Psoas muscle (tissue), 8 donors: ENCODE data around the gene ZNF789. TPM values are rescaled to one million over a fixed set of nuclear protein-coding genes. Genes with fewer than 3 reads are reported as not detected.

ENCODE experiments used
- ATAC-seq, 4 donors: fragments of 200-7000 bp; cut with Tn5 transposase; one replicate each; pipeline ENCODE4 v1.9.1; 2020; ENCODE audit warnings: moderate library complexity in 3 of 4, mild to moderate bottlenecking in 2 of 4
- DNase-seq, 2 donors: peaks; one replicate each; pipeline ENCODE4 v3.0.0-alpha.2; 2020
- H3K27ac ChIP-seq: fragments of 200-600 bp; one replicate; pipeline ENCODE4 v1.8.0; 2022
- H3K27me3 ChIP-seq, 3 donors: fragments of 200-600 bp in 1 of 3; one replicate each; pipeline versions ENCODE4 v1.6.1 to v1.8.0; 2013 to 2022; ENCODE audit warnings: low read length in 2 of 3, mild to moderate bottlenecking in 2 of 3, moderate library complexity in 1 of 3; ENCODE audit not compliant: insufficient read depth in 3 of 3
- H3K36me3 ChIP-seq, 2 donors: fragments of 200-600 bp in 1 of 2; one replicate each; pipeline versions ENCODE4 v1.6.1 to v1.8.0; 2013 to 2022; ENCODE audit warnings: low read depth in 1 of 2, mild to moderate bottlenecking in 1 of 2, moderate library complexity in 1 of 2; ENCODE audit not compliant: insufficient read depth in 1 of 2
- H3K4me1 ChIP-seq: fragments of 200-600 bp; one replicate; pipeline ENCODE4 v1.8.0; 2022
- H3K4me3 ChIP-seq: fragments of 200-600 bp; one replicate; pipeline ENCODE4 v1.8.0; 2022; ENCODE audit warnings: mild to moderate bottlenecking
- H3K9me3 ChIP-seq: fragments of 200-600 bp; one replicate; pipeline ENCODE4 v1.8.0; 2022
- CTCF ChIP-seq: fragments of 200-600 bp; IDR thresholded peaks from one replicate; pipeline ENCODE4 v1.8.0; 2022; ENCODE audit warnings: antibody characterized with exemption
- WGBS, 3 donors: extraction: QIAGEN DNeasy Blood & Tissue Kit; methylation state at CpG; one replicate each; pipeline versions ENCODE4 v1.1.6 to v1.1.7; 2013; 5-methylcytosine and 5-hydroxymethylcytosine counted together
- intact Hi-C, 2 donors: fragments of 100-400 bp; cut with DNase I; formaldehyde crosslinking; loops; one replicate each; pipeline versions ENCODE4 v1.11.0 to v1.14.2; 2022
- polyA plus RNA-seq, 3 donors: library from polyadenylated mRNA; stranded (reverse); fragments of 200-250 nt; gene quantifications; one replicate each; pipeline ENCODE4 v1.2.3, GENCODE V29; 2013
- total RNA-seq, 4 donors: library from RNA; stranded (reverse); fragmentation: NEBNext Ultra II Directional in 2 of 4; extraction: Animal tissue kit (Norgen Biotek cat#: 25700) in 2 of 4; gene quantifications; one replicate each; pipeline versions ENCODE4 v1.2.1 to v1.2.4, GENCODE V29; 2021 to 2023
- donor health status: healthy with polysubstance abuse.
- donor health status: DM: no; HTN: no; CAD: no; lungs with moderate emphysema.
- donor health status: Bipolar disorder and iron deficiency.
- donor health status: healthy.
- donor health status: DM: yes; HTN: yes; CAD: no.
- donor health status: DM: no; HTN: no; CAD: no.
- donor health status: DM: no; HTN: no; CAD: no.
- donor health status: DM: yes; HTN: yes; CAD: no.

The ZNF789 gene
- total and polyA plus RNA-seq, 7 donors = 1.6 to 6.2 (median 2.4) TPM

DNA sequence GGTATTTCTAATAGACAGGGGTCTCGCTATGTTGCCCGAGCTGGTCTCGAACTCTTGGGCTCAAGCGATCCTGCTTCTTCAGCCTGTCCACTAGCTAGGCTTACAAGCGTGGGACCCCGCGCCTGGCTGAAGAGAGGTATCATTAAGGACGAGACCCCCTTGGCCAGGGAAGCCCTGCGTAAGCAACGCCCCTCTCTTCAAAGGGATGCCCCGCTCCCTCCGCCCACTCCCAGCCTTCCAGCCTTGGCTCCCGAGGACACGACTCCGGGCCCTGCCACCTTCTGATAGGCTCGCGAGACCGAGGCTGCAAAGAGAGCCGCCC lies 31.6 kb downstream of the ZNF789 start:
- TF ChIP-seq CTCF = no peak
- DNase-seq (no peak), ATAC-seq (no peak)
- WGBS, 3 donors = 6 to 8% (median 8%) methylated on average over 19 of the region's 19 CpGs
- intact Hi-C loops = loop anchor here (2.0 to 5.0 kb wide), 4 partner anchors 37 to 113 kb away; partner anchors contain the start of genes ATP5MF (in 1 of the 2), FAM200A (in 1 of the 2), ZNF655 (in 1 of the 2) and ZSCAN25 (in 1 of the 2)
- Histone ChIP-seq H3K4me3 (peak overlapping the region; percentile 92), H3K27me3 (no peaks in the 10 kb centered on the region), H3K9me3 (no peaks in the 10 kb centered on the region), H3K4me1 (peaks cover 33% of the 10 kb centered on the region), H3K36me3 (peaks cover 0 to 5% of the 10 kb centered on the region in 2 donors), H3K27ac (peak overlapping the region; percentile 99)

DNA sequence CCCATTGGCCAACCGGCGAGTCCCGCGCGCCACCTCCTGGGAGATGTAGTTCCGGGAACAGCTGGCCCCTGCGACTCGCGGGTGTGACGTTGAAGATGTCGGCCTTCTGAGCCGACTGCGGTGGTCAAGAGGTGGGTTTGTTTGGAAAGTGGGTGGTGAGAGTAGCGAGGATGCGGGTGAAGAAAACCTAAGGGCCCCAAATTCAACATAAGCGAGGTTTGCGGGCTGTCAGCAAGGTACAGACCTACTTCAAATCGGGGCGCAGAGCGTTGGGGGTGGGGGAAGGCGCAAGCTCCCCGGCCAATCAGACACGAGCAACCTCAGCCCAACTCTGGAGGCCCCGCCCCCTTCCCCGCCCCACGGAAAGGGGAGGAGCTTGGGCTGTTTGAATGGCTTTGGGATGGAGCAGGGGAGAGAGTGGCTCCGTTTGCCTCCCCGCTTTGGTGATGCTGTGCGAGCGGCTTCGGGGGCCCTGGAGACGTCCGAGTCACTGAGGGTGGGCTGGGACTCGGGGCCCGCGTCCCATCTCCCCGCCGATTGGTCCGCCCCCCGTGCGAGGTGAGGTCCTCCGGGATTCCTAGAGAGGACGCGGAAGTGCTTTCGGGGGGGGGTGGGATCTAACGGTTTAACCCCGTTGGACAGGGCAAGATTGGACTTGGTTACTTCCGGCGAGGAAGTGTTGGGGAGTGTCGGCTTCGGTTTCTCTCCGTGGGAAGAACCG lies 32.1 kb downstream of the ZNF789 start, which contains the start of gene ZKSCAN5:
Gene ZKSCAN5 (plus strand): TSS at position 60 of the 721 bp plus-strand sequence. CDS start 1,383 bp downstream, outside the sequence.
- 0% methylated on average over 49 to 53 of the region's 53 CpGs for WGBS, 3 donors
- ATAC-seq (peak; percentile 93 to 95 (median 94)), DNase-seq (peak; percentile 99)
- Histone ChIP-seq H3K9me3 (no peaks in the 10 kb centered on the region), H3K36me3 (peaks cover 0 to 5% of the 10 kb centered on the region in 2 donors), H3K4me3 (peak within 1 kb of the TSS; percentile 92), H3K27ac (peak within 1 kb of the TSS; percentile 99), H3K27me3 (no peaks in the 10 kb centered on the region), H3K4me1 (peaks cover 33% of the 10 kb centered on the region)
- no peak for TF ChIP-seq CTCF
- intact Hi-C loops = loop anchor here (2.0 to 5.0 kb wide), 4 partner anchors 37 to 113 kb away; partner anchors contain the start of genes ATP5MF (in 1 of the 2), FAM200A (in 1 of the 2), ZNF655 (in 1 of the 2) and ZSCAN25 (in 1 of the 2)

- peaks cover 33% of the 10 kb centered on the region for H3K4me1 ChIP-seq
- peaks cover 0 to 5% of the 10 kb centered on the region in 2 donors for H3K36me3 ChIP-seq
- DNase-seq = no peak
- no peaks in the 10 kb centered on the region for H3K27me3 ChIP-seq
- 1% methylated on average over 11 of the region's 11 CpGs for WGBS, 3 donors
- H3K4me3 ChIP-seq = peak overlapping the region; percentile 92
- H3K9me3 ChIP-seq = no peaks in the 10 kb centered on the region
- ATAC-seq = no peak
- peak overlapping the region; percentile 99 for H3K27ac ChIP-seq
- intact Hi-C loops = loop anchor here in 1 of 2 donors (2.0 kb wide), 1 partner anchor 54 kb away; the partner anchor contains the start of gene ZNF655
- no peak for TF ChIP-seq CTCF
These were observed 32.6 kb downstream of the ZNF789 start for GRCh38 chr7:99505324-99505662.

DNA sequence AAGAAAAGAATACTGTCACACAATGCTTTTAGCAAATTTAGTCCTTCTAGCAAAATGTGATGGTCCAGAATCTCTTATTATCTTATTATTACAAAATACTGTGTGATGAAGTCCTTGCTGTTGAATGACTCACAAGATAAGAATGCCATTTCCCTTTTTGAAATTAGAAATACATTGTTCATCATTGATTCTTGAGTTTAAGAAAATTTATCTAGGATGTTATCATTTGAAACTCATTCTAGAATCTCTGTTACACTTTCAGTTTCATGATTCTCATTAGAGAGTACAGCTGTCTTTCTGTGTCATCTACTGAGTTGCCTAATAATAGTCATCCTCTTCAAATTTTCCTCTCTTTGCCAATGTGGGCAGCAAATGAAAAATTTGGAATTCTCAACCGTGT lies 41.4 kb downstream of the ZNF789 start:
- Histone ChIP-seq H3K9me3 (no peaks in the 10 kb centered on the region), H3K27ac (no peak overlapping the region), H3K4me3 (no peak overlapping the region), H3K4me1 (no peaks in the 10 kb centered on the region), H3K27me3 (no peaks in the 10 kb centered on the region), H3K36me3 (peaks cover 4 to 69% of the 10 kb centered on the region in 2 donors)
- intact Hi-C loops = no loop called here
- DNase-seq (no peak), ATAC-seq (no peak)
- 87 to 90% (median 90%) methylated on average over 1 of the region's 1 CpG for WGBS, 3 donors
- TF ChIP-seq CTCF = no peak
